HG02870 (cell line): ENCODE results near the gene TMEM31.
A peak's percentile ranks its signal among the peaks of the same experiment; 100 is the strongest.

Experiments
- ATAC-seq: cut with Tn5 transposase; IDR thresholded peaks from one replicate; pipeline ENCODE4 v1.9.1; 2021; ENCODE audit warnings: mild to moderate bottlenecking, moderate library complexity; ENCODE audit not compliant: unreplicated experiment

TMEM31 gene, protein sequence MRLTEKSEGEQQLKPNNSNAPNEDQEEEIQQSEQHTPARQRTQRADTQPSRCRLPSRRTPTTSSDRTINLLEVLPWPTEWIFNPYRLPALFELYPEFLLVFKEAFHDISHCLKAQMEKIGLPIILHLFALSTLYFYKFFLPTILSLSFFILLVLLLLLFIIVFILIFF

DNA sequence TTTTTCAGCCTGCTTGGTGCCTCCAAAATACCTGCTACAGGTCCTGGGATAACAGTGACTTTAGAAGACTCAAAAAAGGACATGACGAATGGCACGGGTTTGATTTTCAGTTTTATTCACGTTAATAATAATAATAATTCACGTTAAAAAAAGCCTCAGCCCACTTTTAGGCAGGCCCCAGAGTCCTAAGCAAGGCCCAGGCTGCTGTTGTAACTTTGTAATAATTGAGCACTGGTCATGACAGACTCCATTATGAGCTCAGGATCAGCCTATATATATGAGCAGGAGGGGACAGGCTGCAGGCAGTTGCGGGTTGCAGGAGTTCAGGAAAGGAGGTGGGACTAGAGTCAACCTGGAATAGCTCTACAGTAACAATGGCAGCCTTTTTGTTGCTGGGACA, at the start of gene TMEM31:
Gene TMEM31, plus strand, starts transcription at position 301 of the 400 bp plus-strand sequence. CDS start 1,350 bp downstream, outside the sequence.
- ATAC-seq: no peak

DNA sequence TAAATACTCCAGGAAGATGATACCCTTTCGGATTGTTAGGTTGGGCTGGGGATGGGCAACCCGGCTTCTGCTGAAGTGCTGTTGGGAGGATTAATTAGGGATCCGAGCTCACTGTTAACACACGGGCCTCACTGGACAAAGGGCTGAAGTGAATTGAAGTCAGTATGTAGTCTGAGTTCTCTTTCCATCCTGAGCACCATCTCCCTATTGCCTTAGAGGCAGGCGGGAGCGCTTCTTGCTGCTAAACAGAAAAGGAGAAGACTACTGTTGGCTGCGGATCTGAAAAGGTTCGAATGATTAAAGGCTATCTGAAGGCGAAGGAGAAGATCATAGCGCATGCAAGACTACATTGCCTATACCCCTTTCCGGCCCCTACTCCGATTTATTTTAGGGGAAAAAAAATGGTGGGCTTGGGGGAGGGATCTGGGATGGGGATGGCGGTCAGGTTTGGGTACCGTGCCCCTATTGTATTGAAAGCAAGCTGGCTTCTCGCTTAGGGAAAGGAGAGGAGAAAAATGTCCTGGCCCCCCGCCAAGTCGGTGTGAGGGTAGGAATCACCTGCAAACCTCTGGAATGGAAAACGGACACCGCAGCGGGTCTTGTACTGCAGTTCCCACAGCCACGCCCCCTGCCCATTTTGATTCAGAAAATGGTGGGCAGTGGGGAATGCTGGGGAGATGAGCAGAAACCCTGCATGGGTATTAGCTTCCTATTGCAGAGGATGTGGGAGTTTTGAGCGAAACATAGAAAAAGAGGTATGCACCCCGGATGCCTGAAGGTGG, 46.5 kb upstream of the TMEM31 start:
- ATAC-seq: no peak

DNA sequence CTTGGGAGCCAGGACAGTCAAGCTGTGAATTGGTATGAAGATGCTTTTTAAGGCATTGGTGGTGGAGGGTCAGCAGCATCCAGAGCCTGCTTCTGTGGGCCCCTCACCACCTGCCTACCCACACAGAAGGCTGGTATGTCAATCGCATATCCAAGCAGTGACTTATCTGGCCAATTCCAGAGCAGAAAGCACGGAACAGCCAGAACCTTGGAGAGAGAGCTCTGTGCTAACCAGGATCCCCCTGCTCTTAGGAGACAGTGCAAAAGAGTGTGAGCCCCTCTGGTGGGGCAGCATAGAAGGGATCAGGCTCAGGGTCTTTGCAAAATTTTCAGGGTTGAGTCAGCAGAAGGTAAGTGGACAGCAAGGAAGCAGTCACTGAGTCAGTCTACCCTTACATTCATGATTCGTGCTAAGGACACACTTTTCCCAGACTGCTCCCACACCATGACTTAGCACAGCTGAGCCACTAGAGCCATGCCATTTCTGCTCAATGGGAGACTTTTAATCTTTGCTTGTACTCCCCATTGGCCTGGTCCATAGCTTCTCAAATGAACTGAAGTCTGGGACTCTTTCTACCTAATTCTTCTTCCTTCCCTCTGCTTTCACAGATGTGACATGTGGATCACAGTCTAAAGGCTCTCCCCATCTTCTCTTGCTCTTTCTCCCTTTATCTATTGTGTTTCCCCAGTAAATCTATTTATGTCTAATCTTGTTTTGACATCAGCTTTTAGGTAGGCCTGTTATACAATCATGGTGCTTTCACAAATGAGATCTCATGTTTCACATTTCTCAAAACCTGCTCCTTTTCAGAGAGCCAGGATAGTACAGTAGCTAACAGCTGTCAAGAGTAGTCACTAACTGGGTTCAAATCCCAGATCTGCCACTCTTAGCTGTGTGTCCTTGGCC, 44.3 kb upstream of the TMEM31 start:
- ATAC-seq: no peak

DNA sequence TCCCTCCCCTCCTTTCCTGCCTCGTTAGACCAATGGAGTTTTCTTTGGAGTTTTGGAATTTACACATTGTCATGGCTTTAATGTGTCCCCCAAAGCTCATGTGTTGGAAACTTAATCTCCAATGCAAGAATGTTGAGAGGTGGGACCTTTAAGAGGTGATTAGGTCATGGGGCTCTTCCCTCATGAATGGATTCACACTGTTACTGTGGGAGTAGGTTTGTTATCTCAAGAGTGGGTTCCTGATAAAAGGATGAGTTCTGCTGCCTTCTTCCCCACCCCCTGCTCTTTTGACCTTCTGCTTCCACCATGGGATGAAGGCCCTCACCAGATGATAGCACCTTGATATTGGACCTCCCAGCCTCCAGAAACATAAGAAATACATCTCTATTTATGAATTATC, 41.0 kb upstream of the TMEM31 start:
- no peak for ATAC-seq

DNA sequence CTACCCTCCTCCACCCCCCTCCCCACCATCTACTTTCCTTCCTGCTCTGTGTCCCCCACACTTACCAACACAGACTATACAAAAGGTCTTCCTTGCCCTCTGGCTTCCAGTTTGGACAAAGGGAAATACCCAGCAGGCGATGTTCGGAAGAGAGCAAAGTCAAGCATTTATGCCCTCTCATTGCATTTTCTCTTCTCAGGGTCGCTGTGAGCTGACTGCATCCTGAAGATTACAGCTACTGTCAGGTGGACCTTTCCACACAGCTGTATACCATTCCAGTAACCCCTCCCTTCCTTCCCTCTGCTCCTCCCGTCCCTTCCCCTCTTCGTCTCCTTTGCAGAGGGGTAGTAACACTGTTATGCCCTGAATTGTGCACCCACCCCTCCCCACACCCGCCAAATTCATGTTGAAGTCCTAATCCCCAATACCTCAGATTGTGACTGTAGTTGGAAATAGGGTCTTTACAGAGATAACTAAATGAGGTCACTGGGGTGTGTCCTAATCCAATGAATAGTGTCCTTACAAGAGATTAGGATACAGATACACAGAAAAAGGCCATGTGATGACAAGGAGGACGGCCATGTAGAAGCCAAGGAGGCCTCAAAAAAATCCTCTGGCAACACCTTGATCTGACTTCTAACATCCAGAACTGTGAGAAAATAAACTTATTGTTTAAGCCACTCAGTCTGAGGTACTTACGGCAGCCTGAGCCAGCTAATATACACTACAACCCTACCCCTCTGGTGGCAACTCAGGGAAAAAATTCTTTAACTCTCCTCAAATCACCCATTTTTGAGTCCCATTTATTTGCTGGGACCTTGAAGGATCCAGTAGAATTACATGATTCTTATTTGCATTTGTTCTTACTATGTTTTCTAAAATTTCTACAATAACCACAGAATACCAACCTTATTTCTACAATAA, 35.9 kb upstream of the TMEM31 start:
- ATAC-seq: no peak

DNA sequence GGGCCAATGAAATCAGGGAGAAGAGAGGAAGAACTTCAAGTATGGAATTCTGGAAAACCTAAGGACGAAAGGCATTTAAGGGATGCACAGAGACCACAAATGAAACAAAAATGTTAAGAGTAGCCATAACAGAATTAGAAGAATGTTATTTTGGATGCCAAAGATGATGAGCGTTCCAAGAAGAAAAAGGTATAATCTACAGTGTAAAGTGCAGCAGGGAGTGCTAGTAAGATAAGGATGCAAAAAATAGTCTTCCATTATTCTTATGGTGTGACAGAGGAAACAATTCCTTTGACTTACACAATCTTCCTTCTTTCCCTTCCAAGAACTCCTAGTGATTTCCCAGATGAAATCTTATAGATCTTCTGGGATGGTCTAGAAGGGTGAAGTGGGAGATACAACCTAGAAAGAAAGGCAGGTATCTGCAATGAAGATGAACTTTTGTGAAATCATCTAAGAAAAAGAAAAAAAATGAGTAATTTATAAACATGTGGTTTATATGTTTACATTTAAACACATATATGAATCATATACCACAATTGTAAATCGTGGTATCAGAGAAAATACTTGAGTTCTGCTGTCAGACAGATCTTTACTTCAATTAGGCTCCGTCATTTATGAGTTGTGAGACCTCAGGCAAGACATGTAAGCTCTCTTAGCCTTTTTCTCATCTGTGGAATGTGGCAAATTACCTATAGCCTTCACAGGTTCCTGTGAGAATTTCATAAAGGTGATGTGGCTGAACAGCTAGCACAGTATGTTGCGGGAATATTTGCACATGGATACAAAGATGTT, 32.3 kb upstream of the TMEM31 start:
- no peak for ATAC-seq

DNA sequence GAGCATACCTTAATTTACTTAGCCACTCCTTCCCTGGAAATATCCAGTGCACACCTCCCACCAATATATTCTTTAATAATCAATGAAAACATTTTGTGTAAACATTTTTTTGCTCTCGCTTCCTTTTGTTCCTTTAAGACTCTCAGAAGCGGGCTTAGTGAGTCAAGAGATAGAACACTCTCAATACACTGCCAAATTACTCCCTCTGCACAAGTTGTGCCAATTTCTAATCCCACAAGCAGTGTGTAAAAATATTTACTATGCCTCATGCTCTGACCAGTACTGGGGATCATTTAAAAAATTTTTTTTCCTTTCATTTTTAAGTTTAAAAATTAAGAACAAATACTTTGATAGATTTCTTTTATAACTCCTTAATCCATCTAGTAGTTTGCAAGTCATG, 29.3 kb upstream of the TMEM31 start:
- no peak for ATAC-seq

DNA sequence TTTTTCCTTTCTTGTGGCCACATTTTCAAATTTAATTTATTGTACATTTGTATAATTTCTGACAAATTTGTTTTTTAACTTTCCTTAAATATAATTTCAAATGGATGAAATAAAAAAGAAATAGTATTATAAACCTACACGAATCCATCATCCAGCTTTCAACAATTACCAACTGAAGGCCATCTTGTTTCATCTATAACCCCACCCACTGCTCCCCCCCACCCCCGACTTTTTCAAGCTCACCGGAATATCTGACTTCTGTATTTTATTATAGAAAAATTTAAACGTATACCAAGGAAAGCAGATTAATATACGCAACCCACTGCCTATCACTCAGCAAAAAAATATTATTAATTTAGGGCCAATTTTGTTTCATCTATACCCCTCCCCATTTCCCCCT, 25.3 kb upstream of the TMEM31 start:
- ATAC-seq: no peak

DNA sequence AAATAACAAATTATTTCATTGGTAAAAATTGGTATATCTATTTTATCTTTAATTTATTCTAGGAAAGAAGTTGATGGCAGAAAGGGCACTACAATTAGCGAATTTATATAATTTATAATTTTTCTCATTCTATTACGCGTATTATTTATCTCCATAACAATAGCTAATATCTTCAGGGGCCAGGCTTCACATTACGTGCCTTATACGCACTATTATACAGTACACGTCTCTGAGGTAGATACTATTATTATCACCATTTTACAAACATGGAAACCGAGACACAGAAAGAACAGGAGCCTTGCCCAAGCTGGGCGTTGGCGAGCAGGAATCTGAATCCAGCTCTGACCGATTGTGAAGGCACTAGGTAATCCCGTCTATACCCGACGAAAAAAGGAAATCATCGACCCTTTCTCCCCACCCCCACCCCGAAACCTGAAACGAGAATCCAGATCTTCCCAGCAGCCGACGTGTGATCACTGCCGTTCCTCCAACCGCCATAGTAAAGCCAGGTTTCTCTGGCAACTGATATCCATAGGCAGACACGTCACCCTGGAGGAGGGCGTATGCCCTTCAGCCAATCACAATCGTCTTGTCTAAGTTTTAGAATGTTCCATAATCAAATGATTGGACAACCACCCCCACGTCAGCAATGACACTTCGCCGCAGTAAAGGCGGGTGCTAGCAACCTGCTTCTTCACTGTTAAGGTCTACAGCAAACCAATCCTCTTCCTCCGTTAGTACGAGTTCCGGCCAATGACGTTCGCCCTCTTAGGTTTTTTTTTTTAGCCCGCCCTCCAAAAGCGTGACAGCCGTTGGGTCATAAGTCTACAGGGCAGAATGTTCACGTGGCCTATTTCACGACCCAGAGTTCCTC, 24.3 kb upstream of the TMEM31 start, which contains the start of gene MORF4L2:
Gene MORF4L2, minus strand, starts transcription at position 501 of the 874 bp plus-strand sequence. CDS start 9,672 bp downstream, outside the sequence.
- ATAC-seq: peak; percentile 88

DNA sequence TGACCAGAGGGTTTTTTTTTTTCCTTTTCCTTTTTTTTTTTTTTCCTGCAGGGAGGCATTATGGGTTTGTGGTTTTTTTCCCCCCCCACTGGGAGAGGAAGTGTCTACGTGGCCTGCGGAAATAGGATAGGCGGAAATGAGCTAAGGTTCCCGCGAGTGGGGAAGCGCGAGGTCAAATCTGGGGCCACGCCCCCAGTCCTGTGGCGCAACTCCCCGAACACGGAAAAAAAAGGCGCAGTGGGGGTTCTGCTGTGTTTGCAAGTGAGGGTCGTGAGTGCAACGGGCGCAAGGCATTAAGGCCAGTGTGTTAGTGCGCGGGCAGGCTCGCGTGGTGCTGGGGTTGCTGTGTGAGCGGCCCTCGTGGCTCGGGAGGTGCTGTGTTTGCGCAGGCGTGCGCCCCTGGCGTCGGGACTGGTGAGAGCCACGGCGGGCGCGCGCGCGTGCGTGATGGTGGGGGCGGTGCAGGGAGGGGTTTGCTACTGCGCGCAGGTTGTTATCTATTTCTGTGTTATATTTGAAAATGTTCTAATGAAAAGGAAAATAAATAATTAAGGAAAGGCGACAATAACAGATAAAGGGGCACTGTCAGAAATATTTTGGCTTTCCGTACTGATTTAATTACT, 23.5 kb upstream of the TMEM31 start:
- ATAC-seq: peak; percentile 46

DNA sequence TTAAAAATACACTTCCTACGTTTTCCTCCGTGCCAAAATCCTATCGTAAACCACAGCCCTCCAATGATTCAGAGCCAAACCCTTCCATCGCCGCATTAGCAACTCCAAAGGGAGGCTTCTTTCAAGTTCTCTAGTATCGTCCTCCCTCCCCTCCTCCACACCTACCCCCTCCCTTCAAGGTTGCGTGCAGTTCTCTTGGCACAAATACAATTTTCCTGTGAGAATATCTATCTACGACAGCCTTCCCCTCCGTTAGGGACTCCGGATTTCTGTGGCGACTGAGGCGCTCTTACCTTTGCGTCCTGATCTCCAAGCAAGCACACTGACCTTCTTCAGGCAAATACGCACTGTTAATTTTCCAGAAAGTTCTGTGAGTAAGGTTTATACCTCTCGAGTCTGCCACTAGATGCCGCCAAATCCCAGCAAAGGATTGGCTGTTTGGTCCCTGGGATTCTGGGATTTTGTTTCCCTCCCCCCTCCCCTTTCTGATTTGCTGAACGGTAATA, 23.0 kb upstream of the TMEM31 start:
- no peak for ATAC-seq

DNA sequence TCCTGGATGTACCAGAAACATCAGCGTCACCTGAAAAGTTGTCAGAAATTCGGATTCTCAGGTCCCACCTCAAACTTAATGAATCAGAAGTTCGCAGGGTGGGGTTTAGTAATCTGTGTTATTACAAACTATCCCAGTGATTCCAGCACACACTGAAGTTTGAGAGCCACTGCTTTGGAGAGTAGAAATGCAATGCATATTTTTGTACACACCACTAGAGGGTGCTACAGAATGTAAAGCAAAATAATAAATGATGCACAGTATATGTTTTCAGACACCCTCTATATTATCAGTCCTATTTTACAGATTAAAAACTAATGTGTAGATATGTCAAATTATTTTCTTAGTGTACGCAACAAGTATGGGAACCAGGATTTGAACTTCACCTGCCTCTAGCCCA, 21.8 kb upstream of the TMEM31 start:
- no peak for ATAC-seq

DNA sequence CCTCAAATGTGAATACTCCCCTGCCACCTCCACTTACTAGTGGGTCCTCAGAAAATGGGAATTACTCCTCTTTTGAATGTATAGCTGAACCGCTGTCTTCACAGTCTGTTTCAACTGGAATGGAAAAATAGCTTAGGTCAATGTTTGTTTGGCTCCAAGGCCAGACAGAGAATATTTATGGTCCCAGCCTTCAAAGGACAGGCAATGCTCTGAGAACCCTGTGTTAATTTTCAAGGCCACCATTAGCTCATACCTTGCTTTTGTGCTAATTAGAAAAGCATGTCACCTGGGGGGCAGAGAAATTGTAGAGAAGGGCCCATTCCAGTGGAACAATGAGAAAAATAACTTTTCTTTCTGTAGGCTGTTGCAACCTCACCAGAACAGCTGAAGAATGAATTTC, 19.6 kb upstream of the TMEM31 start:
- ATAC-seq: no peak

DNA sequence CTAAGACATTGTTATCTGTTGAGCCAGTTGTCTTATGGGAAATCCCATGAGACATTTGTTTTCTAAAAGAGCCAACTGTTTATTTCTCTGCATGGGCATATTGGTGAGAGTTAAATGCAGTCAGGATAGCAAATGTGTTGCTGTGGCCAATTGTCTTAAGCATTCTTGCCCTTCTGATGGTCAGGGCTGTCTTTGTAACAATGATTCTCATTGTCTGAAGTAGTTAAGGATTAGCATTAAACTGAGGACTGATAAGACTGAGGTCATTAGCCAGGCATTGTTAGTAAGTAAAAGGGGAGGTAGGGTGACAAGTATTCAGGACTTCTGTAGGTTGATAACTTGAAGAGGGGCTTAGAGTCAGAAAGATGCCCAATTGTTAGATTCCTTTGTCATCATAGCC, 13.0 kb upstream of the TMEM31 start:
- no peak for ATAC-seq

DNA sequence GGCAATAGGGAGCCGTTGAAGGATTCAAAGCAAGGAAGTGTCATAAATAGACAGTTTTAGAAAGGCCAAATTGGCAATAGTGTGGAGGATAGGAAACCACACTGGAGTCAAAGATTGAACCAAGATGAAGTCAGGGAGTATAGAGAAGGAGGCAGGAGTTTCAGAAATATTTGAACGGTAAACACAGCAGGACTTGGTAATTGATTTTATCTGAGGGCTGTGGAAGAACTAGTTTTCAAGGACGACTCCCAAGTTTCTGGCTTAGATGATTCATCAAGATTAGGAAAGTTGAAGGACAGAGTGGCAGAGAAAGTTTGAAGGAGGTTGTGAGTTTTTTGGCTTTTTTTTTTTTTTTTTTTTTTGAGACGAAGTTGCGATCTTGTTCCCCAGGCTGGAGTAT, 11.5 kb upstream of the TMEM31 start:
- ATAC-seq: no peak

DNA sequence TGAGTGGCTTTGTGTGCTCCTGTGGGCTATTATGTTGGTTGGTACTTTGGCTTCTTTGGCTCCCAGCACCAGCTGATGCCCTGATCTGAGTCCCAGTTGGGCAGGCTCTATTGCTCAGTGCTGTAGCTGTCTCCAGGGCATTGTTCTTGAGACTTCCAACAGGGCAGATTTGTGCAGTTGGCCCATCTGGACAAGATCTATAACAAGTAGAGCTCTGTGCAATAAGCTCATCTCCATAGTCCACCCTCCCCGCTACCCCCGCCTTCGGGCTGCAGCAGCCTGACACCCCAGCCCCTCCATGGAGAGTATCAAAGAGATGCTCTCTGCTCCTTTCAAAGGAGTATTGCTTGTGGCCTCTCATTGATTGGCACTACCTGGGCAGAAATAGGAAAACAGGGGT, 5.8 kb upstream of the TMEM31 start:
- ATAC-seq: no peak

DNA sequence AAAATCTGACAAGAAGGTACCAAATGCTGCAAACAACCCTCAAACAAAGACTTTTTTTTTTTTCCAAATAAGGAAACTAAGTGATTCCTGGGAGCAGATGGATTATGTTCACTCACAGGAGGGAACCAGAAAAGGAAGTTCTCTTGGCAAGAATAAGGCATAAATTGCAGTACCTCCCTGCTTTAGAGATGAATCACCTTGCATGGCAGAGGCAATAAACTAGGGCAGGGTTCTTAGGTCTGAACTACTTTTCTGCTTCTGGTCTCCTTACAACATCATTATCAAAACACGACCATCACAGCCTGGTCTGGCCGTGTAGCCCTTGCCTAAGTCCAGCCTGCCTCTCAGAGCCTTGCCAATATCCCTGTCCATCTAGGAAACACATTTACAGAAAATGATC, 6.3 kb downstream of the TMEM31 start:
- ATAC-seq: no peak

DNA sequence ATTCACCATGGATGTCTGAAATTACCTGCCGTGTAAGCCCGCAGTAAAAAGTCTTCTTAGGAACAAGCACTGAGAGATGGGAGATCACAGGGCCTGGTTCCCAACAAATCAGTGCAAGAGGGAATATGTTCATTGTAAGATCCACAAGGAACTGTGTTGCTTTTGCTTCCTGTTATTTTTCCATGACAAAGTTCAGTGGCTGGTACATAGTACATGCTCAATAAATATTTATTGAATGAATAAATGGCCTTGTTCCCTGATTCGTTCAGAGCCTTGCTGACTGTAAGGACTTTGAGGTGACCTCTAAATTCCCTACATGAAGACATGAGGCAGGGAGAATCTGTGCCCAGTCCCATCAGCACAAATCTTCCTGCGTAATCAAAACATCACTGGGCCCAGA, 7.4 kb downstream of the TMEM31 start:
- no peak for ATAC-seq
